Measurements from ENCODE around the gene CRAT.
A peak's percentile ranks its signal among the peaks of the same experiment; 100 is the strongest.
"Not testable (repeated sequence)": the region's sequence is repeated elsewhere in the genome, so short reads cannot be mapped to it uniquely, and the experiment has no call there.

Gene CRAT

DNA sequence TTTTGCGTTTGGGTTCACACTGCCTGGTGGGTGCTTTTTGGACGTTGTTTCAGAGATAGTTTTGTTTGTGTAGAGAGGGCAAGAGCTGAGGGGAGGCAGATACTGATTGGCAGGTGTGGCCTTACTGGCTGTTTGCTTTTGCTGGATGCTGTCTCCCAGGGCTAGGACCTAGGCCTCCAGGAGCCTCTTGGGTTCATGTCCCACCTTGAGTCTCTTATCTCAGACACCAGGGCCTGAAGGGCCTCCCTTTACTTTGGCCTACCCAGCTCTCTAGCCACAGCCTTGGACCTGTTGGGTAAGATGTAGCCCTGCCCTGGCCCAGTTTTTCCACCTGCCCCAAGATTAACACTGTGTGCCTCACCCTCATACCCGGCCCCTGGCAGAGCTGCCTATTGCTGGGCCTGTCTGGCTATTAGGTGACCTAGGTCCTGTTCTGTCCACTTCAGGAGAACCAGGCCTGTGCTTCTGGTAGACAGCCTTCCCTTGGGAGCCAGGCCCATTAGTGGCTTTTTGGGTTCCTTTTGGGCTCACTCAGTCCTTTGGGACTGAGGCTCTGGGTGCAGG lies 14.0 kb upstream of the CRAT start:
- no peak overlapping the region for H3K4me3 ChIP-seq (ENCODE audit: low read depth, low read length)
- in situ Hi-C loops (cut with HindIII; ENCODE audit: low sequenced_read_pairs) = no loop called here
- DNase-seq (ENCODE audit: low read depth) = no peak
- no peak for TF ChIP-seq CTCF (IDR thresholded peaks at IDR 0.05; ENCODE audit: low read depth, low read length, missing control alignments)

DNA sequence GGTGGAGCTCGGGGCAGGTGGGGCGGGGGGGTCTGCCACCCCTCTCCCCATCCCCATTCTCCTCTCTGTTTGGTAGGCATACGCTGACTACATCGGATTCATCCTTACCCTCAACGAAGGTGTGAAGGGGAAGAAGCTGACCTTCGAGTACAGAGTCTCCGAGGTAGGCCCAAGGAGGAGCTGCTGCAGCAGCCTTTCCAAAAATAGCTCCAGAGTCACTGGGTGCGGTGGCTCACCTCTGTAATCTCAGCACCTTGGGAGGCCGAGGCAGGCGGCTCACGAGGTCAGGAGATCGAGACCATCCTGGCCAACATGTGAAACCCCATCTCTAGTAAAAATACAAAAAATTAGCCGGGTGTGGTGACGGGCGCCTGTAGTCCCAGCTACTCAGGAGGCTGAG lies 12.4 kb upstream of the CRAT start:
- H3K4me3 ChIP-seq (ENCODE audit: low read depth, low read length); DNase-seq (ENCODE audit: low read depth); in situ Hi-C loops (cut with HindIII; ENCODE audit: low sequenced_read_pairs): not testable (repeated sequence)

GRCh38 chr9:129122133-129122532 lies 11.5 kb upstream of the CRAT start:
- no peak for DNase-seq (ENCODE audit: low read depth)
- no peak for TF ChIP-seq CTCF (IDR thresholded peaks at IDR 0.05; ENCODE audit: low read depth, low read length, missing control alignments)
- in situ Hi-C loops (cut with HindIII; ENCODE audit: low sequenced_read_pairs) = no loop called here
- H3K4me3 ChIP-seq (ENCODE audit: low read depth, low read length) = no peak overlapping the region

DNA sequence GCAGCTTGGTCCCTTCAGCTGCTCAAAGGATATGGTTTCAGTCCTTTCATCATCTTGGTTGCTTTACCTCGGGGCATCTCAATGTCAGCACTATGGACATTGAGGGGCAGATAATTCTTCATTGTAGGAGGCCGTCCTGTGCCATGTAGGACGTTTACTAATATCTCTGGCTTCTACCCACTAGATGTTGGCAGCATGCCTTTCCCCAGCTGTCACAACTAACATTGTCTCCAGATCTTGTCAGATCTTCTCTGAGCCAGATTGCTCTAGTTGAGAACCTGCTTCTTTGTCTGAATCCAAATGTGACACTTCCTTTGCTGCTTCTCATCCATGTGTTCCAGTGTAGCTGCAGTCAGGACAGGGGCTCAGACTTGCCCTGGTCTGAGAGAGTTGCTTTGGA lies 10.9 kb upstream of the CRAT start:
- TF ChIP-seq CTCF (IDR thresholded peaks at IDR 0.05; ENCODE audit: low read depth, low read length, missing control alignments) = no peak
- no peak overlapping the region for H3K4me3 ChIP-seq (ENCODE audit: low read depth, low read length)
- DNase-seq (ENCODE audit: low read depth) = no peak
- in situ Hi-C loops (cut with HindIII; ENCODE audit: low sequenced_read_pairs) = no loop called here

DNA sequence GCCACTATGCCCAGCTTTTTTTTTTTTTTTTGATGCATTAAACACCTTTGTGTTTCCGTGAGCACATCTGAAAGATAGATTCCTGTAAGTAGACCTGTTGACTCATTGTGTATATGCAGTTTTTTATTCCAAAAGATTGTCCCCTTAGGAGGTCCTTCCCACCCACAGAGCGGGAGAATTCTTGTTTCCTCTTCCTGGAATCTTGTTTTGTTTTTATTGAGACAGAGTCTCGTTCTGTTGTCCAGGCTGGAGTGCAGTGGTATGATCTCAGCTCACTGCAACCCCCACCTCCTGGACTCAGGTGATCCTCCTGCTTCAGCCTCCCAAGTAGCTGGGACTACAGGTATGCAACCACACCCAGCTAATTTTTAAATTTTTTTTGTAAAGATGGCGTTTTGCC lies 8.2 kb upstream of the CRAT start:
- no peak for TF ChIP-seq CTCF (IDR thresholded peaks at IDR 0.05; ENCODE audit: low read depth, low read length, missing control alignments)
- H3K4me3 ChIP-seq (ENCODE audit: low read depth, low read length) = no peak overlapping the region
- in situ Hi-C loops (cut with HindIII; ENCODE audit: low sequenced_read_pairs) = no loop called here
- DNase-seq (ENCODE audit: low read depth) = no peak

- no peak overlapping the region for H3K4me3 ChIP-seq (ENCODE audit: low read depth, low read length)
- no peak for DNase-seq (ENCODE audit: low read depth)
- TF ChIP-seq CTCF (IDR thresholded peaks at IDR 0.05; ENCODE audit: low read depth, low read length, missing control alignments) = no peak
- in situ Hi-C loops (cut with HindIII; ENCODE audit: low sequenced_read_pairs) = no loop called here
Observed at GRCh38 chr9:129113645-129114304, 3.2 kb upstream of the CRAT start.

DNA sequence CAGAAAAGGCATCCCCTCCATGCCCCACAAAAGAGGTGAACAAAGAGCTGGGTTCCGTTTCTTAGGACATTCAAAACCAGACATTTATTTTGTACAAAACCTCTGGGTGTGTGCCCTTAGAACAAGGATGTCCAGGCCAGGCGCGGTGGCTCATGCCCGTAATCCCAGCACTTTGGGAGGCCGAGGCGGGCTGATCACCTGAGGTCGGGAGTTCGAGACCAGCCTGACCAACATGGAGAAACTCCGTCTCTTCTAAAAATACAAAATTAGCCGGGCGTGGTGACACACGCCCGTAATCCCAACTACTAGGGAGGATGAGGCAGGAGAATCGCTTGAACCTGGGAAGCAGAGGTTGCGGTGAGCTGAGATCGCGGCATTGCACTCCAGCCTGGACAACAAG lies 1.9 kb upstream of the CRAT start:
- DNase-seq (ENCODE audit: low read depth); in situ Hi-C loops (cut with HindIII; ENCODE audit: low sequenced_read_pairs): not testable (repeated sequence)
- H3K4me3 ChIP-seq (ENCODE audit: low read depth, low read length) = peak overlapping the region; percentile 86
